GM12878 (cell line): ENCODE results near the gene HUS1. TPM values are rescaled to one million over a fixed set of nuclear protein-coding genes. Genes with fewer than 3 reads are reported as not detected.

Source experiments
- ATAC-seq: fragments of 200-7000 bp; cut with Tn5 transposase; 3 replicates; pipeline ENCODE4 v1.9.1; 2020; ENCODE audit warnings: mild to moderate bottlenecking, moderate library complexity
- BruUV-seq: library from RNA; stranded (reverse); fragments of 400-500 nt; replicated peaks from 2 replicates; lab custom pipeline; 2021; lab: Mats Ljungman, UMichigan
- CTCF ChIA-PET: fragments of 300-600 bp; sonication (Branson Sonifier 250); formaldehyde crosslinking; extraction: SDS; loops from one replicate; lab custom pipeline; 2021; ENCODE audit warnings: inconsistent platforms; lab: Yijun Ruan, JAX
- POLR2A ChIA-PET: fragments of 350-600 bp; formaldehyde crosslinking; extraction: SDS; loops from one replicate; lab custom pipeline; 2021; ENCODE audit warnings: inconsistent platforms; lab: Charles Lee
- RAD21 ChIA-PET: fragments of 300-600 bp; sonication (Branson Sonifier 250); formaldehyde crosslinking; loops from one replicate; lab custom pipeline; 2023; ENCODE audit warnings: antibody characterized with exemption; ENCODE audit not compliant: unreplicated experiment; lab: Charles Lee
- SMC1A ChIA-PET: fragments of 300-600 bp; sonication (Branson Sonifier 250); formaldehyde crosslinking; loops from one replicate; lab custom pipeline; 2023; ENCODE audit not compliant: unreplicated experiment, uncharacterized antibody; lab: Charles Lee
- DNase-seq: peaks from one replicate; pipeline ENCODE4 v3.0.0-alpha.2; 2011; ENCODE audit warnings: low read depth, low spot score
- FAIRE-seq: peaks from 3 replicates; lab custom pipeline; 2011; peaks lifted over from hg19 to GRCh38; lab: Jason Lieb, UNC
- H2AFZ ChIP-seq: 2 replicates; pipeline ENCODE4 v1.6.0; 2011; ENCODE audit warnings: low read depth, low read length, control low read depth; ENCODE audit not compliant: control insufficient read depth
- H3K27ac ChIP-seq: 2 replicates; pipeline ENCODE4 v1.5.1; 2011; ENCODE audit warnings: control low read depth; ENCODE audit not compliant: control insufficient read depth, insufficient read depth
- H3K27me3 ChIP-seq, 2 experiments: replicated peaks in 1 of 2; 2 replicates each; pipeline versions ENCODE4 v1.6.0 to v1.6.1; 2011; ENCODE audit warnings: low read length in 1 of 2; ENCODE audit not compliant: control insufficient read depth in 2 of 2, insufficient read depth in 2 of 2
- H3K36me3 ChIP-seq, 2 experiments: 2 replicates each; pipeline ENCODE4 v1.5.1; 2011; ENCODE audit warnings: low read length in 1 of 2; ENCODE audit not compliant: control insufficient read depth in 2 of 2, insufficient read depth in 2 of 2
- H3K4me1 ChIP-seq: 2 replicates; pipeline ENCODE4 v1.6.1; 2011; ENCODE audit warnings: mild to moderate bottlenecking, low read length, moderate library complexity, mixed read lengths; ENCODE audit not compliant: control insufficient read depth, insufficient read depth
- H3K4me2 ChIP-seq: 2 replicates; pipeline ENCODE4 v1.6.0; 2011; ENCODE audit warnings: control low read depth; ENCODE audit not compliant: control insufficient read depth, insufficient read depth
- H3K4me3 ChIP-seq: fragments of 200-600 bp; sonication (generic); 2 replicates; pipeline ENCODE4 v1.5.1; 2016
- H3K79me2 ChIP-seq: 2 replicates; pipeline ENCODE4 v1.6.0; 2011; ENCODE audit warnings: low read length; ENCODE audit not compliant: control insufficient read depth, insufficient read depth
- H3K9ac ChIP-seq: 2 replicates; pipeline ENCODE4 v1.8.0; 2011; ENCODE audit warnings: low read length, control low read depth, mixed read lengths; ENCODE audit not compliant: control insufficient read depth, insufficient read depth
- H3K9me3 ChIP-seq: replicated peaks from 3 replicates; pipeline ENCODE4 v1.5.1; 2011; ENCODE audit warnings: mild to moderate bottlenecking, low read length; ENCODE audit not compliant: control insufficient read depth, insufficient read depth
- H4K20me1 ChIP-seq: 2 replicates; pipeline ENCODE4 v1.6.0; 2011; ENCODE audit not compliant: control insufficient read depth, insufficient read depth
- CHD1 ChIP-seq: IDR thresholded peaks from 2 replicates; pipeline ENCODE4 v1.6.1; 2012; ENCODE audit warnings: low read depth, low read length, improper control_type of control experiment
- FOXM1 ChIP-seq: IDR thresholded peaks from 2 replicates; pipeline ENCODE4 v1.6.1; 2012; ENCODE audit warnings: low read depth, mild to moderate bottlenecking, inconsistent platforms, low read length, moderate library complexity
- GATAD2B ChIP-seq: fragments of 450-650 bp; conservative IDR thresholded peaks from 2 replicates; pipeline ENCODE4 v1.6.1; 2017; ENCODE audit warnings: low read depth, mild to moderate bottlenecking, moderate library complexity
- NFXL1 ChIP-seq: fragments of 450-650 bp; IDR thresholded peaks from 2 replicates; pipeline ENCODE4 v1.6.1; 2017; ENCODE audit warnings: antibody characterized with exemption, mild to moderate bottlenecking, borderline replicate concordance
- POU2F2 ChIP-seq: IDR thresholded peaks from 3 replicates; pipeline ENCODE4 v1.6.1; 2011; ENCODE audit warnings: low read depth, mild to moderate bottlenecking, low read length, borderline replicate concordance
- STAT1 ChIP-seq: fragments of 450-650 bp; conservative IDR thresholded peaks from 2 replicates; pipeline ENCODE4 v1.6.1; 2014; ENCODE audit warnings: antibody characterized with exemption, mild to moderate bottlenecking
- WGBS: methylation state at CpG from one replicate; pipeline ENCODE4 v1.1.6; 2016; ENCODE audit warnings: low lambda C conversion rate; ENCODE audit not compliant: insufficient replicate concordance, insufficient coverage; ENCODE audit errors: missing lambda C conversion rate; 5-methylcytosine and 5-hydroxymethylcytosine counted together
- in situ Hi-C: fragments of 300-500 bp; cut with MboI; formaldehyde crosslinking; loops from 9 replicates; pipeline ENCODE4 v1.14.3; 2018; ENCODE audit warnings: mixed read lengths
- intact Hi-C: fragments of 100-400 bp; cut with micrococcal nuclease; formaldehyde crosslinking; loops from one replicate; pipeline ENCODE4 v1.14.2; 2022; ENCODE audit not compliant: unreplicated experiment
- polyA plus RNA-seq, 11 experiments: library from polyadenylated mRNA; depleted of rRNA in 4 of 11; unstranded in 6 of 11; stranded (reverse) in 5 of 11; fragments of >200 nt; fragmentation: Nextera tagmentation in 4 of 11; fragmentation: Illumina TruSeq in 1 of 11; extraction: Ambion mirVana in 4 of 11; extraction: Trizol in 1 of 11; gene quantifications; 1 replicate in 1 of 11; 2 replicates in 10 of 11; pipeline versions ENCODE4 v1.2.1 to v1.2.3, GENCODE V29; 2011 to 2016; ENCODE audit warnings: inconsistent platforms in 2 of 11, missing spikeins in 2 of 11, low read depth in 1 of 11
- total RNA-seq, 4 experiments: library from RNA; depleted of rRNA in 3 of 4; stranded (reverse); fragments of >200 nt in 3 of 4; fragmentation: Illumina TruSeq in 1 of 4; extraction: Trizol in 1 of 4; gene quantifications; 2 replicates each; pipeline versions ENCODE4 v1.2.1 to v1.2.3, GENCODE V29; 2013 to 2021
- TF ChIP-seq, protein P1 (sequence below): fragments of 150-350 bp; IDR thresholded peaks from 2 replicates; pipeline ENCODE4 v1.6.1; 2014; ENCODE audit warnings: mild to moderate bottlenecking, low read depth, low read length
- TF ChIP-seq, protein P2 (sequence below): IDR thresholded peaks from 2 replicates; pipeline ENCODE4 v1.6.1; 2012; ENCODE audit warnings: low read depth, low read length, improper control_type of control experiment
- TF ChIP-seq, protein P3 (sequence below): IDR thresholded peaks from 2 replicates; pipeline ENCODE4 v1.6.1; 2012; ENCODE audit warnings: low read depth, low read length, improper control_type of control experiment
- TF ChIP-seq, protein P4 (sequence below): fragments of 450-650 bp; IDR thresholded peaks from 2 replicates; pipeline ENCODE4 v1.6.1; 2017; ENCODE audit warnings: mild to moderate bottlenecking, moderate library complexity
- TF ChIP-seq, protein P5 (sequence below): IDR thresholded peaks from 2 replicates; pipeline ENCODE4 v1.6.1; 2011; ENCODE audit warnings: borderline replicate concordance, low read depth, mild to moderate bottlenecking, moderate library complexity, low read length; ENCODE audit not compliant: insufficient read depth, poor library complexity, severe bottlenecking

The HUS1 gene
- total and polyA plus RNA-seq, 10 of the 15 experiments (the other 5 are each of a cell fraction or from before 2014, with no cell fraction given): 10.4 to 35.5 (median 22.6) TPM

DNA sequence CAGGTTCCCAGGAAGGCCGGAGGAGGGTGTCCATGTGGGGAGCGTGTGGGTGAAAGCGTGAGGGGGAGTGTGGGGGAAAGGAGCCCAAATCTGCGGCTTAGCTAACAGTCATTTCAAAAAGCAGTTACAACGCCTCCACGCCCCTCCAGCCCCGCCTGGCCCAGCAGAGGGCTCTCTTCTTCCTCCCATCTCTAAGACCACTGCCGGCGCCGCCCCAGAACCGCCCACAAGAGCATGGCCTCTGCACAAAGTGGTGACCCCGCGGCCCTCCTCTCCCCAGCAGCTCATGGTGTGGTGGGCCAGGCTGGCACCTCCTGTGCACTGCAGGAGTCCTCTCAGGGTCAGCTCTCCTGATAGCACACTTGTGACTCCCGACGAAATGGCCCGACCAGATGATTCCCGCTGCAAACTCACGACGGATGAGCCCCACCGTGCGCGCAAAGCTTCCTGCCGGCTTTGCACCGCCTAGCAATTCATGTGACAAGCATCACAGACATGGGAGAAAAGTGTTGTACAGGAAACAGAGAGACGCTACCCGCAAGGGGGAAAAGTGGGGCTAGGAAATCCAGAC, 12.4 kb upstream of the HUS1 start:
- intact Hi-C loops (loop anchor here (1.0 to 2.0 kb wide), 2 partner anchors 93 to 118 kb away; no protein-coding TSS in a partner anchor), in situ Hi-C loops (loop anchor here (5.0 kb wide), 1 partner anchor 115 kb away; no protein-coding TSS in a partner anchor)
- Histone ChIP-seq H4K20me1 (no peaks in the 10 kb centered on the region), H3K9ac (peak overlapping the region; percentile 49), H3K79me2 (no peaks in the 10 kb centered on the region), H3K9me3 (no peaks in the 10 kb centered on the region), H3K4me1 (peaks cover 5% of the 10 kb centered on the region; the same call in 1 of the 2 replicates), H3K4me3 (peak overlapping the region; percentile 67; the same call in 1 of the 2 replicates), H3K27me3 (no peaks in the 10 kb centered on the region), H3K4me2 (peak overlapping the region; percentile 82), H3K36me3 (no peaks in the 10 kb centered on the region), H3K27ac (no peak overlapping the region), H2AFZ (peak overlapping the region; percentile 96)
- POLR2A ChIA-PET: interaction anchor here (0.6 to 1.9 kb wide), 5 partner anchors 93 to 128 kb away, joined by 3 to 8 read pairs (median 5); partner anchors contain the start of gene UPP1
- WGBS: 2% methylated on average over 26 of the region's 26 CpGs
- SMC1A ChIA-PET: interaction anchor here (0.8 to 2.3 kb wide), 20 partner anchors 9 to 163 kb away, joined by 3 to 41 read pairs (median 4); no protein-coding TSS in a partner anchor
- FAIRE-seq (peak; percentile 92), DNase-seq (peak; percentile 39), ATAC-seq (peak; percentile 100)
- RAD21 ChIA-PET: interaction anchor here (0.6 to 3.3 kb wide), 17 partner anchors 9 to 628 kb away, joined by 3 to 79 read pairs (median 4); partner anchors contain the start of genes PKD1L1 and UPP1
- BruUV-seq: no TSS peak
- CTCF ChIA-PET: interaction anchor here (0.6 to 7.5 kb wide), 29 partner anchors 9 to 163 kb away, joined by 3 to 210 read pairs (median 4); partner anchors contain the start of gene PKD1L1
- TF ChIP-seq, protein P1, sequence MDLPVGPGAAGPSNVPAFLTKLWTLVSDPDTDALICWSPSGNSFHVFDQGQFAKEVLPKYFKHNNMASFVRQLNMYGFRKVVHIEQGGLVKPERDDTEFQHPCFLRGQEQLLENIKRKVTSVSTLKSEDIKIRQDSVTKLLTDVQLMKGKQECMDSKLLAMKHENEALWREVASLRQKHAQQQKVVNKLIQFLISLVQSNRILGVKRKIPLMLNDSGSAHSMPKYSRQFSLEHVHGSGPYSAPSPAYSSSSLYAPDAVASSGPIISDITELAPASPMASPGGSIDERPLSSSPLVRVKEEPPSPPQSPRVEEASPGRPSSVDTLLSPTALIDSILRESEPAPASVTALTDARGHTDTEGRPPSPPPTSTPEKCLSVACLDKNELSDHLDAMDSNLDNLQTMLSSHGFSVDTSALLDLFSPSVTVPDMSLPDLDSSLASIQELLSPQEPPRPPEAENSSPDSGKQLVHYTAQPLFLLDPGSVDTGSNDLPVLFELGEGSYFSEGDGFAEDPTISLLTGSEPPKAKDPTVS: no peak
- TF ChIP-seq STAT1 (no peak), FOXM1 (peak; percentile 42; the same call in 1 of the 2 replicates), CHD1 (peak; percentile 41; the same call in 1 of the 2 replicates), POU2F2 (peak; percentile 53; the same call in 1 of the 3 replicates), NFXL1 (no peak), GATAD2B (peak; percentile 64; the same call in 1 of the 2 replicates)
- TF ChIP-seq, protein P2, sequence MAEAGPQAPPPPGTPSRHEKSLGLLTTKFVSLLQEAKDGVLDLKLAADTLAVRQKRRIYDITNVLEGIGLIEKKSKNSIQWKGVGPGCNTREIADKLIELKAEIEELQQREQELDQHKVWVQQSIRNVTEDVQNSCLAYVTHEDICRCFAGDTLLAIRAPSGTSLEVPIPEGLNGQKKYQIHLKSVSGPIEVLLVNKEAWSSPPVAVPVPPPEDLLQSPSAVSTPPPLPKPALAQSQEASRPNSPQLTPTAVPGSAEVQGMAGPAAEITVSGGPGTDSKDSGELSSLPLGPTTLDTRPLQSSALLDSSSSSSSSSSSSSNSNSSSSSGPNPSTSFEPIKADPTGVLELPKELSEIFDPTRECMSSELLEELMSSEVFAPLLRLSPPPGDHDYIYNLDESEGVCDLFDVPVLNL: no peak
- TF ChIP-seq, protein P3, sequence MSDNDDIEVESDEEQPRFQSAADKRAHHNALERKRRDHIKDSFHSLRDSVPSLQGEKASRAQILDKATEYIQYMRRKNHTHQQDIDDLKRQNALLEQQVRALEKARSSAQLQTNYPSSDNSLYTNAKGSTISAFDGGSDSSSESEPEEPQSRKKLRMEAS: peak; percentile 38
- TF ChIP-seq, protein P4, sequence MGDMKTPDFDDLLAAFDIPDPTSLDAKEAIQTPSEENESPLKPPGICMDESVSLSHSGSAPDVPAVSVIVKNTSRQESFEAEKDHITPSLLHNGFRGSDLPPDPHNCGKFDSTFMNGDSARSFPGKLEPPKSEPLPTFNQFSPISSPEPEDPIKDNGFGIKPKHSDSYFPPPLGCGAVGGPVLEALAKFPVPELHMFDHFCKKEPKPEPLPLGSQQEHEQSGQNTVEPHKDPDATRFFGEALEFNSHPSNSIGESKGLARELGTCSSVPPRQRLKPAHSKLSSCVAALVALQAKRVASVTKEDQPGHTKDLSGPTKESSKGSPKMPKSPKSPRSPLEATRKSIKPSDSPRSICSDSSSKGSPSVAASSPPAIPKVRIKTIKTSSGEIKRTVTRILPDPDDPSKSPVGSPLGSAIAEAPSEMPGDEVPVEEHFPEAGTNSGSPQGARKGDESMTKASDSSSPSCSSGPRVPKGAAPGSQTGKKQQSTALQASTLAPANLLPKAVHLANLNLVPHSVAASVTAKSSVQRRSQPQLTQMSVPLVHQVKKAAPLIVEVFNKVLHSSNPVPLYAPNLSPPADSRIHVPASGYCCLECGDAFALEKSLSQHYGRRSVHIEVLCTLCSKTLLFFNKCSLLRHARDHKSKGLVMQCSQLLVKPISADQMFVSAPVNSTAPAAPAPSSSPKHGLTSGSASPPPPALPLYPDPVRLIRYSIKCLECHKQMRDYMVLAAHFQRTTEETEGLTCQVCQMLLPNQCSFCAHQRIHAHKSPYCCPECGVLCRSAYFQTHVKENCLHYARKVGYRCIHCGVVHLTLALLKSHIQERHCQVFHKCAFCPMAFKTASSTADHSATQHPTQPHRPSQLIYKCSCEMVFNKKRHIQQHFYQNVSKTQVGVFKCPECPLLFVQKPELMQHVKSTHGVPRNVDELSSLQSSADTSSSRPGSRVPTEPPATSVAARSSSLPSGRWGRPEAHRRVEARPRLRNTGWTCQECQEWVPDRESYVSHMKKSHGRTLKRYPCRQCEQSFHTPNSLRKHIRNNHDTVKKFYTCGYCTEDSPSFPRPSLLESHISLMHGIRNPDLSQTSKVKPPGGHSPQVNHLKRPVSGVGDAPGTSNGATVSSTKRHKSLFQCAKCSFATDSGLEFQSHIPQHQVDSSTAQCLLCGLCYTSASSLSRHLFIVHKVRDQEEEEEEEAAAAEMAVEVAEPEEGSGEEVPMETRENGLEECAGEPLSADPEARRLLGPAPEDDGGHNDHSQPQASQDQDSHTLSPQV: no peak
- TF ChIP-seq, protein P5, sequence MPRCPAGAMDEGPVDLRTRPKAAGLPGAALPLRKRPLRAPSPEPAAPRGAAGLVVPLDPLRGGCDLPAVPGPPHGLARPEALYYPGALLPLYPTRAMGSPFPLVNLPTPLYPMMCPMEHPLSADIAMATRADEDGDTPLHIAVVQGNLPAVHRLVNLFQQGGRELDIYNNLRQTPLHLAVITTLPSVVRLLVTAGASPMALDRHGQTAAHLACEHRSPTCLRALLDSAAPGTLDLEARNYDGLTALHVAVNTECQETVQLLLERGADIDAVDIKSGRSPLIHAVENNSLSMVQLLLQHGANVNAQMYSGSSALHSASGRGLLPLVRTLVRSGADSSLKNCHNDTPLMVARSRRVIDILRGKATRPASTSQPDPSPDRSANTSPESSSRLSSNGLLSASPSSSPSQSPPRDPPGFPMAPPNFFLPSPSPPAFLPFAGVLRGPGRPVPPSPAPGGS: peak; percentile 13
